ENCODE data around the gene PTGR2. TPM values are rescaled to one million over a fixed set of nuclear protein-coding genes. Genes with fewer than 3 reads are reported as not detected.
"Not testable (repeated sequence)": the region's sequence is repeated elsewhere in the genome, so short reads cannot be mapped to it uniquely, and the experiment has no call there.

The PTGR2 gene
- total and polyA plus RNA-seq, 7 donors, result 5.0 to 11.4 (median 6.6) TPM

GRCh38 chr14:73896521-73896920 lies 44.9 kb downstream of the PTGR2 start:
- DNase-seq, result no peak
- TF ChIP-seq CTCF (IDR thresholded peaks at IDR 0.05) (no peak), EP300 (IDR thresholded peaks at IDR 0.05) (no peak), POLR2AphosphoS5 (IDR thresholded peaks at IDR 0.05) (no peak), POLR2A (IDR thresholded peaks at IDR 0.05) (no peak)
- Histone ChIP-seq H3K27ac (no peak overlapping the region), H3K9me3 (no peaks in the 10 kb centered on the region), H3K4me1 (no peaks in the 10 kb centered on the region), H3K4me3 (no peak overlapping the region), H3K36me3 (peaks cover 5 to 94% (median 55%) of the 10 kb centered on the region in 4 donors), H3K27me3 (no peaks in the 10 kb centered on the region)
- WGBS, 2 donors, result 80 to 81% methylated on average over 1 of the region's 1 CpG
- intact Hi-C loops (cut with DNase I), result no loop called here

GRCh38 chr14:73903028-73903427 lies 51.4 kb downstream of the PTGR2 start:
- no peak for DNase-seq
- intact Hi-C loops (cut with DNase I), result no loop called here
- TF ChIP-seq CTCF (IDR thresholded peaks at IDR 0.05), result no peak
- no peak for TF ChIP-seq POLR2AphosphoS5 (IDR thresholded peaks at IDR 0.05)
- no peak for TF ChIP-seq POLR2A (IDR thresholded peaks at IDR 0.05)
- TF ChIP-seq EP300 (IDR thresholded peaks at IDR 0.05), result no peak
- Histone ChIP-seq H3K4me3 (no peak overlapping the region), H3K4me1 (no peaks in the 10 kb centered on the region), H3K27ac (no peak overlapping the region), H3K36me3 (peaks cover 13 to 94% (median 50%) of the 10 kb centered on the region in 4 donors), H3K9me3 (no peaks in the 10 kb centered on the region), H3K27me3 (no peaks in the 10 kb centered on the region)
- WGBS, 2 donors, result 80% methylated on average over 3 of the region's 3 CpGs

- no peak for DNase-seq
- 97 to 100% methylated on average over 1 of the region's 1 CpG for WGBS, 2 donors
- no peak overlapping the region for H3K4me3 ChIP-seq
- no peaks in the 10 kb centered on the region for H3K27me3 ChIP-seq
- no peak overlapping the region for H3K27ac ChIP-seq
- TF ChIP-seq POLR2A (IDR thresholded peaks at IDR 0.05) (no peak), EP300 (IDR thresholded peaks at IDR 0.05) (no peak), POLR2AphosphoS5 (IDR thresholded peaks at IDR 0.05) (no peak), CTCF (IDR thresholded peaks at IDR 0.05) (no peak)
- no peaks in the 10 kb centered on the region for H3K4me1 ChIP-seq
- H3K9me3 ChIP-seq, result no peaks in the 10 kb centered on the region
- H3K36me3 ChIP-seq, result peaks cover 15 to 90% (median 46%) of the 10 kb centered on the region in 4 donors
- intact Hi-C loops (cut with DNase I), result no loop called here
These were observed 58.0 kb downstream of the PTGR2 start for GRCh38 chr14:73909681-73910080.

- H3K36me3 ChIP-seq, result peaks cover 9 to 69% (median 26%) of the 10 kb centered on the region in 4 donors
- no peak for DNase-seq
- no peak overlapping the region for H3K4me3 ChIP-seq
- H3K27me3 ChIP-seq, result no peaks in the 10 kb centered on the region
- H3K4me1 ChIP-seq, result no peaks in the 10 kb centered on the region
- H3K27ac ChIP-seq, result no peak overlapping the region
- intact Hi-C loops (cut with DNase I), result no loop called here
- TF ChIP-seq CTCF (IDR thresholded peaks at IDR 0.05) (no peak), EP300 (IDR thresholded peaks at IDR 0.05) (no peak)
- WGBS, 2 donors, result 89 to 92% methylated on average over 3 of the region's 3 CpGs
- H3K9me3 ChIP-seq, result no peaks in the 10 kb centered on the region
These were observed 61.6 kb downstream of the PTGR2 start for GRCh38 chr14:73913256-73913655.

GRCh38 chr14:73916324-73916723 lies 64.7 kb downstream of the PTGR2 start:
- H3K4me3 ChIP-seq, result no peak overlapping the region
- no peaks in the 10 kb centered on the region for H3K4me1 ChIP-seq
- no peaks in the 10 kb centered on the region for H3K9me3 ChIP-seq
- no peak overlapping the region for H3K27ac ChIP-seq
- no peak for DNase-seq
- peaks cover 10 to 68% (median 20%) of the 10 kb centered on the region in 4 donors for H3K36me3 ChIP-seq
- intact Hi-C loops (cut with DNase I), result no loop called here
- no peaks in the 10 kb centered on the region for H3K27me3 ChIP-seq
- TF ChIP-seq EP300 (IDR thresholded peaks at IDR 0.05), result no peak
- TF ChIP-seq POLR2AphosphoS5 (IDR thresholded peaks at IDR 0.05), result no peak
- no peak for TF ChIP-seq POLR2A (IDR thresholded peaks at IDR 0.05)
- no peak for TF ChIP-seq CTCF (IDR thresholded peaks at IDR 0.05)
- WGBS, 2 donors, result 87 to 89% methylated on average over 6 of the region's 6 CpGs

GRCh38 chr14:73919457-73919856 lies 67.8 kb downstream of the PTGR2 start:
- WGBS, 2 donors, result 99% methylated on average over 2 of the region's 2 CpGs
- H3K36me3 ChIP-seq, result peaks cover 26 to 75% (median 44%) of the 10 kb centered on the region in 4 donors
- intact Hi-C loops (cut with DNase I), result not testable (repeated sequence)

More at GRCh38 chr14:73919457-73919856, 67.8 kb downstream of the PTGR2 start:
- DNase-seq, H3K4me3 ChIP-seq, H3K27ac ChIP-seq, H3K9me3 ChIP-seq, H3K27me3 ChIP-seq, H3K4me1 ChIP-seq: not testable (repeated sequence)
